ENCODE measurements around the gene TMEM219.
"Not testable (repeated sequence)": the region's sequence is repeated elsewhere in the genome, so short reads cannot be mapped to it uniquely, and the experiment has no call there.

The TMEM219 gene, protein sequence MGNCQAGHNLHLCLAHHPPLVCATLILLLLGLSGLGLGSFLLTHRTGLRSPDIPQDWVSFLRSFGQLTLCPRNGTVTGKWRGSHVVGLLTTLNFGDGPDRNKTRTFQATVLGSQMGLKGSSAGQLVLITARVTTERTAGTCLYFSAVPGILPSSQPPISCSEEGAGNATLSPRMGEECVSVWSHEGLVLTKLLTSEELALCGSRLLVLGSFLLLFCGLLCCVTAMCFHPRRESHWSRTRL

DNA sequence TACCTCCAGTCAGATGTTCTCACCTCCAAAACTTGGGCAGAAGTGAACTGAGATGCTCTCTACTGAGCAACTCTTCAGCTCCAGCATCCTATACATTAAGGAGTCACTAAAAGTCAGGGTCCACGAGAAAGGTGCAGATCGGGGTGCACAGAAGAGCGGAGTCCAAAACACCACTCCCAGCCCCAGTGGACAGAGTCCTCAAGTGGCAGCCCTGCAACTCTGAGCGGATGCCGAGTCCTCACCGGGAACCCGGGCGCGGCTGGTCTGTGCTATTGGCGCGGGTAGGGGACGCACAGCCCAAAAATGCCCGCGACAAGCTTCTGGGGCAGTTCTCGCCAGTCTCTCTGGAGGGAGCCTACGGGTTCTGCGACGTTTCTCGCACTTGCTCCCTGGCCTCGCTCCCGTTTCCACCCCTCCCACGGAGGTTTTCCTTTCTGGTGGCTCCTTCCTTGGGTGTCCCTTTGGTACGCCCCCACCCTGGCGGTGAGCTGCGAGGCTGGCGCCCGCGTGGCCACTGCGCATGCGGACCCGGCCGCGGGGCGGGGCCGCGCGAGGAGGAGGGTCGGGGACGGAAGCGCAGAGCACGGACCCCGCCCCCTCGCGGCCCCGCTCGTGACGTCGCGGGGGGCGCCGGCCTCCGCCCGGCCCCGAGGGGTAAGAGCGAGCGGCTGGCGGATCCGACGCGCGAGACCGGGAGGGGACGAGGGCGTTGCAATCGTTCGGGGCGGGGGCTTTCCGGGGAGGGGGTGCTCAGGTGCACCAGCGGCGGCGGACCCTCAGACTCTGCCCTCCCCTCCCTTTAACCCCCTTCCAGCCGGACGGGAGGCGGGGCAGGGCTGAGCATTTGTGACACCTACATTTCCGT is at the start of gene TMEM219:
TMEM219 (plus strand) TSS at position 601 of the 865 bp plus-strand sequence. CDS start 1,065 bp downstream, outside the sequence.
- peak; percentile 89 for DNase-seq

DNA sequence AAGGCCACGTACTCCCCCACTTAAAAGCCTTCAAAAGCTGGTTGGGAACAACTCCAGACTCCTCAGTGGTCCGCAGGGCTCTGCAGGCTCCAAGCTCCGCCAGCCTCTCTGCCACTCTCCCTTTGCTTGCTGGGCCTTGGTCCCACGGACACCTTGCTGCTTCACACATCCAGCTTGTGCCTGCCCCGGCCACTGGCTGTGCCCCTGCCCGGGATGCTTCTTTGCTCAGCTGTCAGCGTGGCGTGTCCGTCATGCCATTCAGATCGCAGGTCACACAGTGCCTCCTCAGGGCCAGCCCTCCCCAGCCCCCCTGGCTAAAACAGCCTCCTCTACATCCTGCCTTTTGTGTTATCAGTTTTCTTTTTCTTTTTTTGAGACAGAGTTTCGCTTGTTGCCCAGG is 49.8 kb upstream of the TMEM219 start:
- DNase-seq, result no peak

DNA sequence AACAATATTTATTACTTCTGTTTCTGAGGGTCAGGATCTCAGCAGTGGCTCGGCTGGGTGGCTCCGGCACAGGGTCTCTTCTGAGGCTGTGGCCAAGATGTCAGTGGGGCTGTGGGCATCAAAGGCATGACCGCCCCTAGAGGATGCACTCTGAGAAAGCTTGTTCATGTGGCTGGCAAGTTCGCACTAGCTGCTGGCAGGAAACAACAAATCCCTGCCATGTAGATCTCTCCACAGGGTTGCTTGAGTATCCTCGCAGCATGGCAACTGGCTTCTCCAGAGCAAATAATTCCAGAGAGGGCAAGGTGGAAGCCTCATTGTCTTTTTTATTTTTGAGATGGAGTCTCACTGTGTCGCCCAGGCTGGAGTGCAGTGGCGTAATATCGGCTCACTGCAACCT is 48.4 kb upstream of the TMEM219 start:
- no peak for DNase-seq

DNA sequence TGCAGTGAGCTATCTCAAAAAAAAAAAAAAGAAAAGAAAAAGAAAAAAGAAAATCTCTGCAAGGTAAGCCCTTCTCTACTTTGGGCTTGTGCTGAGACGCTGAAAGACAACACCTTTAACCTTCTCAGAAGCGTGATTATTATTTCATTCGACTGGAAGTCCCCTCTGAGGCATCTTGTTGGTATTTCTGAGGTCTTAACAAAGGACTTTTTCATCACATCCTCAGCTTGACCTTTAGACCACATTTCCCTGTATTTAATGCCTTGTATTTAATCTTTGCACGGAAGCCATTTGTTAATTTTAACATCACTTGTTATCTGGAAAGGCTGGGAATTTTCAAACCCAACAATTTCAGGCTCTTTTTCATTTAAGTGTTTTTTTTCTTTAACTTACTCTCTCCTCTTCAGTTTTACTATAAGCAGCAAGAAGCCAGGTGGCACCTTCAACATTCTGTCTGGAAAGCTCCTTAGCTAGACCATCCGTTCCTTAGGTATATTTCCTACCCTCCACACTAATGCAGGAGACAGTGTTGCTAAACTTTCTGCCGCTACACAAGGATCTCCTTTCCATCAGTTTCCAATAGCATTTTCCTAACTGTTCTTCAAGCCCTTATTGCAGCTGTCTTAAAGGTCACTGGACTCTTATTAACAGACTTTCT is 46.2 kb upstream of the TMEM219 start:
- no peak for DNase-seq

DNA sequence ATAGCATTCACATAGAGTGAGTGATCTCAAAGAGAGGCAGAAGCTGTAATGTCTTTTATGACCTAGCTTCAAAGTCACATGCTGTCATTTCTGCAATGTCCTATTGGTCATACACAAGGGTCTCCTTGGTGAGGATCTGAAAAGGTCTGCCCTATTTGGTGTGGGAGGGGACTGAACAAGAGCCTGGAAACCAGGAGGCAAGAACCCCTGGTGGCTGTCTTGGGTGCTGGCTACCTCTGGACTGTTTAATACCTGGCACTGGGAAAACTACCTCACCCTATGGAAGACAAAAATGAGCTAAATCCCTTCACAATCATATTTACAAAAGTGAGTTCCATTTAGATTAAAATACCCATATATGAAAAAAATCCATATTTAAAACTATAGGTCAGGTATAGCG is 44.9 kb upstream of the TMEM219 start:
- DNase-seq, result no peak

DNA sequence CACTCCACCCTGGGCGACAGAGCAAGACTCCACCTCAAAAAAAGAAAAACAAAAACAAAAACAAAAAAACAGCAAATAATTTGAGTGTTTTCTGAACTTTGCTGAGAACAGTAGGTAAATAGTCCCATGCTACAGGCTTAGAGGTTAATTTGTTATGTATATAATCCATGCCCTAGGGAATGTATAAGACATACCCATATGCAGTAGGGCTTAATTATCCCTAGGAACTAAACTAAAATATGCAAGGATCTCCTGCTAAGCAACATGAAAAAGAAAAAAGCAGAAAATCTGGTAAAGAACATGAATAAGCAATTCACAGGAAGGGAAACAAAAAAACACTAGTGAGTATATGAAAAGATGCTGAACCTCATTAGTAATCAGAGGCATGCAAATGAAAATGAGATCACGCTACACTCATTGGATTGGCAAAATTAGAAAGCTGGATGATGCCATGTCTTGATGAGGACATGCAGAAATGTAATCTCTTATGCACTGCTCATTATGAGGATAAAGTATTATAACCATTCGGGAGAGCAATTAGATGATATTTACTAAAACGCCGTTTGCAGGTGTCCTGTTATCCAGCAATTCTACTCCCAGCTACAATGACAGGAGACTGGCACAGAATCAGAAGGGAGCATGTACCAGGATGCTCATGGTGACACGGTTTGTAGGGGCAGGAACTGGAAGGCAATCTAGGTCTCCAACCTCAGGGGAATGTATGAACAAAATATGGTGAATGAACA is 41.4 kb upstream of the TMEM219 start:
- DNase-seq, result no peak

DNA sequence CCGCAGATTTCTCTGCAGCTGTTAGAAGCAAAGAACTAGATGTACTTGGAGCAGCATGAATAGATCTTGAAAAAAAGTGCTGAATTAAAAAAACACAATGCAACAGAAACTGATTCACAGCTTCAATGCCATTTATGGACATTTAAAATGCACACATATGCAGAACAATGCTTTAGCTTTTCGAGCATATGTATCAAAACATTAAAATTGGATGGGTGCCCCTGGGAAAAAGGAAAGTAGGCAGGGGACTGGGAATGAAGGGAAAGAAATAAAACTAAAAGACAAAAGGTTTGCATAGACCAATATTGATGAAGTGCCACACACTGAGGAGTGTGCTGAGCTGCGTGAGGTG is 40.9 kb upstream of the TMEM219 start:
- DNase-seq, result no peak

DNA sequence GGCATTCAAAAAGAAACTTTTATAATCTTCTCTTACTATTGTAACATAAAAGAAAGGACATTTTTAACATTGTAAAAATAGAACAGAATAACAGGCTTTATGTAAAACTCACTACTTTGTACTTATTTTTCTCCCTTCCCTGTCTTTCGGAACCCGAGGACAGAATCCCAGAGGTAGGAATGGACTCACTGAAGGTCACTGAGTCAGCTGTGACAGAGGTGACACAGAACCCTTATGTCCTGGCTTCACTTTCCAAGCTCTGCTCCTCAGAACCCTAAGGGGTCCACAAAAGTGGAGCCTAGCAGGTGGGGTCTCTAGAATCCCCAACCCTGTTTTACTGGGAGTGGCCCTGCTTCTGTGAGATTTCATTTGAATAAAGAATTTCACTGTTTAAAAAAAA is 39.6 kb upstream of the TMEM219 start:
- no peak for DNase-seq

DNA sequence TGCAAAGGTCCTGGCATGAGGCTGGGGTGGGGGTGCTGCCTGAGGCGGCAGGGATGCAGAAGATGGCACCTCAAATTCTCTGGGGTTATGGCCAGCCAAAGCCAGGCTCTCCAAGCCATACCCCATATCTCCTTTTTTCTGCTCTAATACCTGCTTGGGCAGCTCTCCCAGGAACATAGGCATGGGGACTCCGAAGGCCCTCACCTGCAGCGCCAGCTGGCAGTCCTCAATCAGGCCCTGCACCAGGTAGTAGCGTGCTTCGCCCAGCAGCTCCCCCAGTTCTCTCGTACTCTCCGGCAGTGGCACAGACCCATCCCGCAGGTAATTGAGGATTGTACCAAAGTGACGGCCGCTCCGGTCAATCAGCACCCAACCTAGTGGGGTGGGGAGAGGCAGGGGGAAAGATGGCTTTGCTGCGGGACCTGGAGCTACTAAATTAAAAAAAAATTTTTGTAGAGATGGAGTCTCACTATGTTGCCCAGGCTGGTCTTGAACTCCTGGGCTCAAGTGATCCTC is 38.8 kb upstream of the TMEM219 start:
- no peak for DNase-seq

DNA sequence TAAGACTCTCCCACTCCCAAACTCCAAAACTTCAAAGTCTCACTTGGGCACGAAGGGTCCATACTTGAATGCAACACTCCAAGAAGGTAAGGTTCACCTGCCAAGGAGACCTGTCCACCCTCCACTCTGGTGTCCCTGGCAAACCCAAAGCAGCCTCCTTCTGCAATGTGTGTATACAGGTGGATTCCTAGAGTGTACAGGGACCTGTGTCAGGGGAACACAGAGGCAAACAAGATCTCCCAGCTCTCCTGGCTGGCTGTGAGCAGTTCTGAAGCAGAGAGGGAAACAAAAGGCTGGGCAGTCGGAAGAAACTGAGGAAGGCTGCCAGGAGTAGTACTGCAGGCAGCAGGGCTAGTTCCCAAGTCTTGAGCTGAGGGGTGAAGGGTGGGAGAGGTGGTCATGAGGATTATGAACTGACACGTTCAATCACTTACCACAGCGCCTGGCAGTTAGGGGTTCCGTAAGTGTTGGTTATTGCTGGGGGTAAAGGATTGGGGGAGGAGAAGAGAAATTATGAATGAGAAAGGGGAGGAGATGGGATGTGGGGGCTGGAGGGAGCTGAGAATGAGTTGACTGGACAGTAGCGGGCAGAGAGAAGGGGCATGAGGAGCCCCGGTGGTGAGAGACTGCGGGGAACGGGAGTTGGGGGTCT is 36.6 kb upstream of the TMEM219 start:
- no peak for DNase-seq

DNA sequence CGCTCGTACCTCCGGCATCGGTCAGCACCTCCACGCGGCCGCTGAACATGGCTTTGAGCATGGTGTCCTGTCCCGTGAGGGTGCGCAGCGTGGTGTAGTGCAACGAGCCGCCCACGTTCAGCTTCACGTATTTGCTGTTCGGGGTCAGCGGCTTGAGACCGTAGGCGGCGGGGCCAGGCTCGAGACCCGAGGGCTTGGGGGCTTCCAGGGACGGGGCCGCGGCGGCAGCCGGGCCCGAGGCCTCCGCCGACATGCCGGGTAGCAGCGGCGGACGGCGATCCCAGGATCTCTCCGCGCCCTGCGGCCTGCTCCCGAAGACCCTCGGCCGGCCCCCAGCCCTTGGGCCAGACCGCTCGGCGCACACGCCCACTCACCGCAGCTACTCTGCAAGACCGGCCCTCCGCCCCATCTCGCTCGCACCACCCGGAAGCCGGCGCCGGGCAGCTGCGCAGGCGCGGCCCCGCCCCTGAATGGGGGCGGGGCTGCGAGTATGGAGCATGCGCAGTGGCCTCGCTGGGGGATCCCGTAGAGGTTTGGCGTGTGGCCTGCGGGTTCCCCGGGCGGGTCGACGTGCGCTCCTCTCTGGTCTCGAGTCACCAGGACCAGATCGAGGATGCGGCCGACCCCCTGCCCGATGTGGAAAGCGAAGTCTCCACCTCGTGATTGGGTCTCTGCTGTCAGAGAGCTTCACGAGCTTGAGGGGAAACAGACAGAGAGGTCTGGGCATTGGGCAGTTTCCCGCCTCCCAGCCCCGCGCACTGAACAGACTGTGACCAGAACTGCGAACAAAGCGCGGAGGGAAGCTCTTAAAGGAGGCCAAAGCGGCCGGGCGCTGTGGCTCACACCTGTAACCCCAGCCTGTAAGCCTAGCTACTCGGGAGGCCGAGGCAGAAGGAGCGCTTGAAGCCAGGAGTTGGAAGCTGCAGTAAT is 35.8 kb upstream of the TMEM219 start, which contains the start of gene KCTD13:
KCTD13 (minus strand) TSS at position 446 of the 930 bp plus-strand sequence; CDS start at position 253, 193 bp downstream.
- DNase-seq, result peak; percentile 85

DNA sequence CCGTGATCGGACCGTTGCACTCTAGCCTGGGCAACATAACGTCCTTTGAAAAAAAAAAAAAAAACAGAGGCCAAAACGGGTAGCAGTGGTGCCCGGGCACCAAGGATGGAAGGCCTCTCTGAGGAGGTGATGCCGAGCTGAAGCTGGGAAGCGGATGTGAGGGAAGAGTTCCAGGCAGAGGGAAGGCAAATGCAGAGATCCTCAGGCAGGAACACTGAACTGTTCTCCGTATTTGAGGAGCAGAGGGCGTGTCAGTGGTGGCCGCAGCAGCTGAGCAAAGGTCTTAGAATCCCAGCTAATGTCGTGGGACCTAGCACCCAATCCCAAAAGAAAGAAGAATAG is 35.2 kb upstream of the TMEM219 start:
- no peak for DNase-seq

DNA sequence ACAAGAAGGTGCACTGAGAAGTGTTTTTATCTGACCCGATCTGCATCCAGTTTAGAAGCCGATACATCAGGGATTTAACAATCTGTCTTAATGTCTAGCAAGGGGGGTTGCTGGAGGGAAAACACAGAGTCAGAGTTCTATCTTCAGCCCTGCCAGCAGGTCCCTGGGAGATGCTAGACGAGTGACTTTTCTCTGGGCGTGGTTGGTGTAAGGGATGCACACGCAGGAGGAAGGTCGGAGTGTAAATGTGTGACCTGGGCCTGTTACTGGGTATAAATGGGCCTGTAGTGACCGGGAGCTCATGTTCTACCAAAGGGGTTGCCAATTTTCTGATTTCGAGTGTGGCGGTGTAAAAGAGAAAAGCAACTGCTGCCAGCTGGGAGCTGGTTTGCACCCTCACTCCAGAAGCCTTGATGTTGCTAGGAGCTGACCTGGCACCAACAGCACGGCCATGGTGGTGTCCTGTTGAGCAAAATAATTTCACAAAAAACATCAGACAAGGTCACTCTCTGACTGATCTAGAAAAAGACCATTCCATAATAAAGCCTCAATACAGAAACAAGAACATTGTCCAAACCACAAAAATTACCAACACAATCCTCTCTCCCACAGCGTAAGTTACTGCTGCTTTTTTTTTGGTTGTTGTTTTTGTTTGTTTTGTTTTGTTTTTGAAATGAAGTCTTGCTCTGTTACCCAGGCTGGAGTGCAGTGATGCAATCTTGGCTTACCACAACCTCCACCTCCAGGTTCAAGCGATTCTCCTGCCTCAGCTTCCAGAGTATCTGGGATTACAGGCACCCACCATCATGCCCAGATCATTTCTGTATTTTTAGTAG is 34.6 kb upstream of the TMEM219 start:
- DNase-seq, result no peak

DNA sequence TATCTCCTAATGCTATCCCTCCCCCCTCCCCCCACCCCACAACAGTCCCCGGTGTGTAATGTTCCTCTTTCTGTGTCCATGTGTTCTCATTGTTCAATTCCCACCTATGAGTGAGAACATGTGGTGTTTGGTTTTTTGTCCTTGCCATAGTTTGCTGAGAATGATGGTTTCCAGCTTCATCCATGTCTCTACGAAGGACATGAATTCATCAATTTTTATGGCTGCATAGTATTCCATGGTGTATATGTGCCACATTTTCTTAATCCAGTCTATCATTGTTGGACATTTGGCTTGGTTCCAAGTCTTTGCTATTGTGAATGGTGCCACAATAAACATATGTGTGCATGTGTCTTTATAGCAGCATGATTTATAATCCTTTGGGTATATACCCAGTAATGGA is 30.1 kb upstream of the TMEM219 start:
- DNase-seq, result not testable (repeated sequence)

DNA sequence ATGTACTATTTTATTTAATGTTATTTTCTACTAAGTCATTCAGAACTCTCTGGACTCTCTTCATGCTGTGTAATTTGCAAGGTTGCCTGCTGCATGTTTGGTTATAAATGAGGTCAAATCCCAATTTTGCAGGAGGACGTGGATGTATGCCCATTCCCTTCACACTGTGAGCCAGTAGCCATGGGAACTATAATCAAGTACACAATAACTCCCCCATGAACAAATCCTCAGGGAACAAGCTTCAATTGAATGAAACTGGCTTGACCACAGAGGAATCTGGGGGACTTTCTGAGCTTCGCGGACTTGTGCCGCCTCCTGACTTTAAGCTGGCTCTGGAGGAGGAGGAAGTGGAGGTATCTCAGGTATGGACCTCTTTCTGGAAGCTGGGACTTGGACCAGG is 21.2 kb upstream of the TMEM219 start:
- no peak for DNase-seq

DNA sequence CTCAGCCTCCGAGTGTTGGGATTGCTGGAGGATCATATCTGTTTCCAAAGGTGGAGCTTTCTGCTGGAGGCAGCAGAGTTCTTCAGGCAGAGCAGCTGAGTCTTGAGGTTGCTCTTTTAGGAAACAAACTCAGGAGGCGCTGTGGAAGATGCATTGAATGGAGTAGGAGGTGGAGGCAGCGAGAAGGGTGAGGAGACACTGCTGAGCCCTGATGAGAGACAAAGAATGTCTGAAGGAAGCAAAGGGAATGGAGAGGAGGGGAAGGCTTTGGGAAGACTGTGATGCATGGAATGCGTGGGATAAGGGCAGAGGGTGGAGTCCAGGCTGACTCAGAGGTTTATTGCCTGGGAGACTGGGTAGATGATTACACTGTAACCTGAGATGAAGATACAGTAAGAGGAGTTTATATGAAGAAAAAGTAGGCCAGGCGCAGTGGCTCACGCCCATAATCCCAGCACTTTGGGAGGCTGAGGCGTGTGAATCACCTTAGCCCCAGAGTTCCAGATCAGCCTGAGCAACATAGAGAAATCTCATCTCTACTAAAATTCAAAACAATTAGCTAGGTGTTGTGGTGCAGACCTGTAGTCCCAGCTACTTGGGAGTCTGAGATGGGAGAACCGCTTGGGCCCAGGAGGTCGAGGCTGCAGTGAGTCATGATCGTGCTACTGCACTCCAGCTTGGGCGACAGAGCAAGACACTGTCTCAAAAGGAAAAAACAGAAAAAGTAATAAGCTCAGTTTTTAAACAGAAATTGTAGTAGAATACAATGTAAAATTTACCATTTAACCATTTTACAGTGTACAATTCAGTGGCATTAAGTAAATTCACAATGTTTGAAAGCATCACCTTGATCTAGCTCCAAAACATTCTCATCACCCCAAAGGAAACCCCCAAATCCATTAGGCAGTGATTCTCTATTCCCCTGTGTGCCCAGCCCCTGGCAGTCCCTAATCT is 17.8 kb upstream of the TMEM219 start:
- DNase-seq, result no peak

DNA sequence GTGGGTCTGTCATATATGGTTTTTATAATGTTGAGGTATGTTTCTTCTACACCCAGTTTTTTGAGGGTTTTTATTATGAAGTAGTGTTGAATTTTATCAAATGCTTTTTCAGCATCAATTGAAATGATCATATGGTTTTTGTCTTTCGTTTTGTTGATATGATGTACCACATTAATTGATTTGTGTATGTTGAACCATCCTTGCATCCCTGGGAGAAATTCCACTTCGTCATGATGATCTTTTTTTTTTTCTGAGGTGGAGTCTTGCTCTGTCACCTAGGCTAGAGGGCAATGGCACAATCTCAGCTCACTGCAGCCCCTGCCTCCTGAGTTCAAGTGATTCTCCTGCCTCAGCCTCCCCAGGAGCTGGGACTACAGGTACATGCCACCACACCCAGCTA is 14.0 kb upstream of the TMEM219 start:
- no peak for DNase-seq

DNA sequence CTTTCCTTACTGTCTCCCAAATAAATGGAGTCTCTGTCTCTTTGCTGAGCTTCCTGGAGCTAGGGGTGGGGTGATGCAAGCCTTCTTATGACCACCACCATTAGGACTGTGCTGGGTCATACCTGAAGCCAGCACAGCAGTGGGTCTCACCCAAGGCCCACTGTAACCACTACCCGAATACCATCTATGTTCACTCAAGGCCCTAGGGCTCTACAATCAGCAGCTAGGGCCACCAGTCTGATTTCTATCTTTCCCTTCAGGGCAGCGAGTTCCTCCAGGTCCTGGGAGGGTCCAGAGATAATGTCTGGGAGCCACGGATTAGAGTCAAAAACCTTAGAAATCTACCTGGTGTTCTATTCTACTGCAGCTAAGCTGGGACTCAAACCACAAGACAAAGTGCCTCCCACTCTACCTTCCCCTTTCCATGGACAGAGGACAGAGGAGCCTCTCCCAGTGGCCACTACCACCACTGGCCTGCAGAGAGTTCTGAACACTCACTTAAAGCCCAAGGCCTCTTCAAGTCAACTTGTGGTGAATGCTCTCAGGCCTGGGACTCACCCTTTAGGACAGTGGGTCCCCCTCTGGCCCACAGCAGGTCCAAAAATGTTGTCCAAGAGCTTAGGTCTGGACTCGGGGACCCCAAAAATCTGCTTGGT is 10.9 kb upstream of the TMEM219 start:
- no peak for DNase-seq
